Activated T-cell treated with anti-CD3 and anti-CD28 coated beads, Interleukin-2, amount 50 U/mL, for 4 hours (primary cell): ENCODE measurements around the gene OR11A1. TPM values are rescaled to one million over a fixed set of nuclear protein-coding genes. Genes with fewer than 3 reads are reported as not detected.

Experiments
- ATAC-seq, 2 donors: fragments of 200-7000 bp; cut with Tn5 transposase; one replicate each; pipeline ENCODE4 v1.10.0; 2021
- DNase-seq: peaks from one replicate; pipeline ENCODE4 v3.0.0-alpha.2; 2020
- H3K27me3 Mint-ChIP-seq: one replicate; pipeline ENCODE4 v1.8.0; 2021; ENCODE audit warnings: low read depth, mixed read lengths
- H3K36me3 Mint-ChIP-seq: one replicate; pipeline ENCODE4 v1.8.0; 2022; ENCODE audit warnings: mixed read lengths; ENCODE audit not compliant: insufficient read depth
- H3K4me1 Mint-ChIP-seq: one replicate; pipeline ENCODE4 v1.8.0; 2021; ENCODE audit warnings: low read depth, mixed read lengths
- H3K4me3 Mint-ChIP-seq: one replicate; pipeline ENCODE4 v1.8.0; 2021; ENCODE audit warnings: mild to moderate bottlenecking, moderate library complexity, mixed read lengths
- H3K9me3 Mint-ChIP-seq: one replicate; pipeline ENCODE4 v1.8.0; 2021; ENCODE audit warnings: mixed read lengths
- total RNA-seq, 3 donors: library from RNA; stranded (reverse); gene quantifications; one replicate each; pipeline ENCODE4 v1.2.1, GENCODE V29; 2021

OR11A1 gene, protein sequence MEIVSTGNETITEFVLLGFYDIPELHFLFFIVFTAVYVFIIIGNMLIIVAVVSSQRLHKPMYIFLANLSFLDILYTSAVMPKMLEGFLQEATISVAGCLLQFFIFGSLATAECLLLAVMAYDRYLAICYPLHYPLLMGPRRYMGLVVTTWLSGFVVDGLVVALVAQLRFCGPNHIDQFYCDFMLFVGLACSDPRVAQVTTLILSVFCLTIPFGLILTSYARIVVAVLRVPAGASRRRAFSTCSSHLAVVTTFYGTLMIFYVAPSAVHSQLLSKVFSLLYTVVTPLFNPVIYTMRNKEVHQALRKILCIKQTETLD
- total RNA-seq: not detected

GRCh38 chr6:29456971-29457370 lies at the start of gene OR11A1, which contains the start of gene OR2H1:
OR11A1 (minus strand) TSS chr6:29457071; CDS start chr6:29427641, 29,430 bp downstream.
OR2H1 (plus strand) TSS chr6:29457155; CDS start chr6:29461770, 4,615 bp downstream.
- no peaks in the 10 kb centered on the region for H3K36me3 Mint-ChIP-seq
- H3K27me3 Mint-ChIP-seq: peaks cover 16% of the 10 kb centered on the region
- no peak within 1 kb of the TSS for H3K4me3 Mint-ChIP-seq
- no peak for ATAC-seq
- no peak for DNase-seq
- H3K4me1 Mint-ChIP-seq: no peaks in the 10 kb centered on the region
- no peaks in the 10 kb centered on the region for H3K9me3 Mint-ChIP-seq

DNA sequence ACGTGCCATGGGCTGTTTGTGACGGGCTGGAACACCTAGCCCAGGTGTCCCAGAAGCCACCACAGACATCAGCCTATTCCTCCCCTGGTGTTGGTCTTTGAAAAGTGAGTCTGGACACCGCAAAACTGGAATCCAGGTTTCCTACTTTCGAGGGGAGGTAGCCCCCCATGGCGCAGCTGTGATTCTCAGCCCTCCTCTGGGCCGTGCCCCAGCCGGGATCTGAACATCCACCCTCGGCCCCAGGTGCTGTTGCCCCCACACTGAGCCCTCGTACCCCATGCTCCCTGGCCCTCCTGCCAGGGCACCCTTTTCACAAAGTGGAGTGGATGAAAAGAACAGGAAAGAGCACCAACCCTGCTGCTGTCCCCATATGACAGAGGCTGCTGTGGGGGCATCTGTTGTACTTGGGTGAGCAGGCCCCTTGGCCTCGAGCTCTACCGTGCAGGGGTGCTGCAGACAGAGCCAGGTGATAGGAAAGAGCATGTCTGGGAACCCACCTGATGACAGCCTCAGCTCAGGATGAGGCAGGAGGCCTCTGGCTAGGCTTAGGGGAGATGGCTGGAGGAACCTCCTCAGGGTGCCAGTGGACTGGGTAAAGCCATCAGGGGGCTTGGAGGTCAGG lies 49.7 kb upstream of the OR11A1 start:
- Mint-ChIP-seq H3K27me3 (peaks cover 14% of the 10 kb centered on the region), H3K36me3 (no peaks in the 10 kb centered on the region), H3K4me1 (no peaks in the 10 kb centered on the region), H3K9me3 (no peaks in the 10 kb centered on the region), H3K4me3 (no peak overlapping the region)
- ATAC-seq: no peak
- DNase-seq: no peak

DNA sequence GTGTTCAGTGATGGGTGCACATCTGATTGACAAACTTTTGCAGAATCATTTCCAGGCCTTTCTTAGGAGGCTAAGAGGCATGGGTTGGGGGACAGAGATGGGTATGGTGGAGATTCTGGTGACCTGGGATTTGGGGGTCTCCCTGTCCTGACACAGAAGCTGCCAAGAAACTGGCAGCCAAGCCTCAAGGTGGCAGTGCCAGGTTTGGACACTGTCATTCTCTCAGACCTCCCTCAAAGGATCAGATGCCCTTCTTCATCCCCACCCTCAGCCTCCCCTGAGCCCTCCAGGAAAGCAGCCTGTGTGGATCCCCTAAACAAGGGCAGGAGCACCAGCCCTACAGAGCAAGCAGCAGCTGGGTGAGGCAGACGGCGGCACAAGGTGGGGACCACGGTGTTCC lies 48.9 kb upstream of the OR11A1 start:
- H3K27me3 Mint-ChIP-seq: peaks cover 20% of the 10 kb centered on the region
- no peak overlapping the region for H3K4me3 Mint-ChIP-seq
- no peaks in the 10 kb centered on the region for H3K9me3 Mint-ChIP-seq
- no peaks in the 10 kb centered on the region for H3K4me1 Mint-ChIP-seq
- no peak for ATAC-seq
- no peaks in the 10 kb centered on the region for H3K36me3 Mint-ChIP-seq
- no peak for DNase-seq

- no peak for ATAC-seq
- DNase-seq: no peak
- Mint-ChIP-seq H3K4me3 (no peak overlapping the region), H3K4me1 (no peaks in the 10 kb centered on the region), H3K36me3 (no peaks in the 10 kb centered on the region), H3K27me3 (peaks cover 22% of the 10 kb centered on the region), H3K9me3 (no peaks in the 10 kb centered on the region)
Observed at GRCh38 chr6:29504961-29505360, 48.1 kb upstream of the OR11A1 start.

DNA sequence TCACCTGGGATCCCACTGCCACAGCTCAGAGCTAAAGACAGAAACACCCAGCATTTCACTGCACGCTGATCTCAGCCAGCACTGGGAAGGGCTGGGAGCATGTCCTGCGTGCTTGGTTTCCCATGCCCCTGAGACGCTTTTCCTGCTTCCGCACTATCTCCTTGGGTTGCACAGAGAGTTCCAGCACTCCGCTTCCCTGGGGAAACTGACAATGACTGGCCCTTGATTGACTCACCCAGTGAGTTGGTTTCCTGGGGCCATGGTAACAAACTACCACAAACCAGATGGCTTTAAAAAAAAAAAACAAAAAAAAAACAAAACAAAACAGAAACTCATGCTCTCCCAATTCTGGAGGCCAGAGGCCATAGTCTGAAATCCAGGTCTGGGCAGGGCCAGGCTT lies 45.7 kb upstream of the OR11A1 start:
- Mint-ChIP-seq H3K27me3 (peaks cover 29% of the 10 kb centered on the region), H3K4me1 (no peaks in the 10 kb centered on the region), H3K4me3 (no peak overlapping the region), H3K36me3 (no peaks in the 10 kb centered on the region), H3K9me3 (no peaks in the 10 kb centered on the region)
- DNase-seq: no peak
- ATAC-seq: no peak

GRCh38 chr6:29502181-29502580 lies 45.3 kb upstream of the OR11A1 start:
- Mint-ChIP-seq H3K4me1 (no peaks in the 10 kb centered on the region), H3K36me3 (no peaks in the 10 kb centered on the region), H3K27me3 (peaks cover 32% of the 10 kb centered on the region), H3K9me3 (no peaks in the 10 kb centered on the region), H3K4me3 (no peak overlapping the region)
- DNase-seq (no peak), ATAC-seq (no peak)

DNA sequence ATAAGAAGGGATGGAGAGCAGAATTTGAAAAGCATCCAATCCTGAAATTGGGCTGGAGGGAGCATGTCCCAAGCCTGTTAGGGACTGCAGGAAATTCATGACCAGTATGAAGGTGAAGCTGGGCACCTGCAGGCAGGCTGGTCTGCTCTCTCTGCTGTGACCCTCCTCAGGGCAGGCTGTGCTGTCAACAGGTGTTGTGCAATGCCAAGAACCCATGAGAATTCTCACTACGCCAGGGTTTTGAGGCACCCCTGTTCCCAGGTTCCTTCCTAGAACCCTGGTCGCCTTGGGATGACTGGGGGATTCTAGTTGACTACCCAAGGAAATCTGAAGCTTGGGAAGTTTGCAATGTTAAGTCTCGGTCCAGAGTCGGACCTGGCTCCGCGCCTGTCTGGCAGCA lies 44.2 kb upstream of the OR11A1 start:
- Mint-ChIP-seq H3K27me3 (peaks cover 32% of the 10 kb centered on the region), H3K9me3 (no peaks in the 10 kb centered on the region), H3K36me3 (no peaks in the 10 kb centered on the region), H3K4me3 (no peak overlapping the region), H3K4me1 (no peaks in the 10 kb centered on the region)
- ATAC-seq (no peak), DNase-seq (no peak)

DNA sequence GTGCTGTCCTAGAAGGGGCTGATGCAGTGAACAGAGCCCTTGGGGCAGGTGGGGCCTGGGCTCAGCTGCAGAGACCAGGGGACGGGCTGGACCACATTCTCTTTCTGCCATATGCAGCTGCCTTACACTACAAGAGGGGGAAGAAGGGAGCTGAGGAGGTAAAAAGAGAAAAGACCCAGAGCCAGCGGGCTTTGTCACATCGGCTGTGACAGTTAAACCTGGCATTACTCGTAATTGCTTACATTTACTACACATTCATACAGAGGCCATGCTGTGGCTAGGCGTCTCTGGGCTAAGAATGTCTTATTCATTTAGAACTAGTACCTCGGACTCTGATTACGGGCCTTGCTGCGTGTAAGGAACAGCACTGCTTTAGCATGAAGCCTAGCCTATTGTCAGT lies 43.7 kb upstream of the OR11A1 start:
- Mint-ChIP-seq H3K4me1 (no peaks in the 10 kb centered on the region), H3K4me3 (no peak overlapping the region), H3K9me3 (no peaks in the 10 kb centered on the region), H3K36me3 (no peaks in the 10 kb centered on the region), H3K27me3 (peaks cover 33% of the 10 kb centered on the region)
- ATAC-seq (no peak), DNase-seq (no peak)

DNA sequence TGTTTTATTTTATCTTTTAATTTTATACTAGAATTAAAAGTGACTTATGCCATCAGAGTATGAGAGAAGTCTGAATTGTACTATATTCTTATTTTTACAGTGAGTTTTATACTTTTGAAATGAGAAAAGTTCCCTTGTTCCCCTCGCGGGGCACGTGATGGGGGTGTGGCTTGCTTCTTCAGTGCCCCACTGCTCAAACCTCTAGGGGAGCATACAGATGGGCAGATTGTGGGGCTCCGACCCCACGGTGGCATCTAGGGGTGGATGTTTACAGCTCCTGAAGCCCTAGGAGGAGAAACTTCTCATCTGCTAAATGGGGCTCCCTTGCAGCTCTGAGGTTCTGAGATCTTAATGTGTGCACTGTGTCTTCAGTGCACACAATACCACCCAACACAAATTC lies 42.8 kb upstream of the OR11A1 start:
- no peak for ATAC-seq

GRCh38 chr6:29496961-29497360 lies 40.1 kb upstream of the OR11A1 start:
- DNase-seq (no peak), ATAC-seq (no peak)
- Mint-ChIP-seq H3K27me3 (peaks cover 33% of the 10 kb centered on the region), H3K9me3 (no peaks in the 10 kb centered on the region), H3K36me3 (no peaks in the 10 kb centered on the region), H3K4me1 (no peaks in the 10 kb centered on the region), H3K4me3 (no peak overlapping the region)

More for the DNA sequence above, 42.8 kb upstream of the OR11A1 start:
- H3K27me3 Mint-ChIP-seq: peaks cover 38% of the 10 kb centered on the region
- H3K9me3 Mint-ChIP-seq: no peaks in the 10 kb centered on the region
- H3K36me3 Mint-ChIP-seq: no peaks in the 10 kb centered on the region
- H3K4me1 Mint-ChIP-seq: no peaks in the 10 kb centered on the region
- H3K4me3 Mint-ChIP-seq: no peak overlapping the region
- DNase-seq: no peak

- no peaks in the 10 kb centered on the region for H3K36me3 Mint-ChIP-seq
- no peak for ATAC-seq
- H3K9me3 Mint-ChIP-seq: no peaks in the 10 kb centered on the region
- H3K4me3 Mint-ChIP-seq: no peak overlapping the region
- H3K27me3 Mint-ChIP-seq: peaks cover 21% of the 10 kb centered on the region
- no peaks in the 10 kb centered on the region for H3K4me1 Mint-ChIP-seq
- no peak for DNase-seq
Observed at GRCh38 chr6:29495571-29495970, 38.7 kb upstream of the OR11A1 start.

DNA sequence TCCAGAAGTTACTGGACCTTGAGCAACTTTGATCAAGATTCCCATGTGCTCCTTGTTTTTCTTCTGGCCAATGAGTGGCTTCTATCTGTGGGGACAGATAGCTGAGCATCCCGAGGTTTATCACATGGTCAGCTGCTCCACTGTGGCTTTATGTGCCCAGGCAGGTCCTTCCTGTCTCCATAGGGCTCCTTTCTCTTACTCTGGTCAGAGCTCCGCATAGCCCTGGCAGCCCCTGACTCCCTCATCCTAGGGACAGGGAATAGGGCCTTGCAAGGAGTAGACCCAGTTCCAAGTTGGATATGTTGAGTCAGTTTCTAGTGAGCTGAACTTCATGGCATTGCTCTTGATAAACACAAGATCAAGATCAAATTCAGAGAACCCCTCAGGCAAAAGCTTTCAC lies 37.3 kb upstream of the OR11A1 start:
- Mint-ChIP-seq H3K4me1 (no peaks in the 10 kb centered on the region), H3K36me3 (no peaks in the 10 kb centered on the region), H3K9me3 (no peaks in the 10 kb centered on the region), H3K27me3 (peaks cover 21% of the 10 kb centered on the region), H3K4me3 (no peak overlapping the region)
- DNase-seq: no peak
- no peak for ATAC-seq

DNA sequence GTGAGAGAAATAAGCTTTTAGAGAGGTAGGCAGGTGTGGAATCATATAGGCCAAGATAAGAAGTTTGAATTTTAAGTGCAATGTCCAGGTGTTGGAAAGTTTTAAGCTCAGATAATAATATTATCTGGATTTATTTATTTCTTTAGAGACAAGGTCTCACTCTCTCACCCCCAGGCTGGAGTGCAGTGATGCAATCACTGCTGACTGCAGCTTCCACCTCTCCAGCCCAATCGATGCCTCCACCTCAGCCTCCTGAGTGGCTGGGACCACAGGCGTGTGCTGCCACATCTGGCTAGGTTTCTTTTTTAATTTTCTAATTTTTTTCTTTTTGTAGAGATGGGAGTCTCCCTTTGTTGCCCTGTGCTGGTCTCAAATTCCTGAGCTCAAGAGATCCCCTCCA lies 36.4 kb upstream of the OR11A1 start:
- H3K9me3 Mint-ChIP-seq: no peaks in the 10 kb centered on the region
- peaks cover 14% of the 10 kb centered on the region for H3K27me3 Mint-ChIP-seq
- ATAC-seq: no peak
- H3K4me1 Mint-ChIP-seq: no peaks in the 10 kb centered on the region
- H3K36me3 Mint-ChIP-seq: no peaks in the 10 kb centered on the region
- H3K4me3 Mint-ChIP-seq: no peak overlapping the region
- no peak for DNase-seq

DNA sequence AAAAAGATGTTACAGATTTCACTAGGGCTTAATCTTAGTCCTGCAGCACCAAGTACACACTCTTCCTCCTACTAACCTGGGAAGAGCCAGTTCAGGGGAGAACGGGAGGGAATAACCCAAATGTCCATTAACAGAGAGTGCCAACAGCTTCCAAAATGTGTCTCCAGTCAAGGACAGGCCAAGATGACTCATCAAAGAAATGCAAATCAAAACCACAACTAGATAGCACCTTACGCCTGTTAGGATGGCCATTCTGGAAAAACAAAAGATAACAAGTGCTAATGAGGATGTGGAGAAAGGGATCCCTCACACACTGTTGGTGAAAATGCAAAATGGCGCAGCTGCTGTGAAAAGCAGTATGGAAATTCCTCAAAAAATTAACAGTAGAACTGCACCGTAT lies 34.7 kb upstream of the OR11A1 start:
- DNase-seq: no peak
- no peaks in the 10 kb centered on the region for H3K9me3 Mint-ChIP-seq
- no peaks in the 10 kb centered on the region for H3K4me1 Mint-ChIP-seq
- H3K4me3 Mint-ChIP-seq: no peak overlapping the region
- H3K36me3 Mint-ChIP-seq: no peaks in the 10 kb centered on the region
- H3K27me3 Mint-ChIP-seq: peaks cover 17% of the 10 kb centered on the region
- ATAC-seq: no peak

DNA sequence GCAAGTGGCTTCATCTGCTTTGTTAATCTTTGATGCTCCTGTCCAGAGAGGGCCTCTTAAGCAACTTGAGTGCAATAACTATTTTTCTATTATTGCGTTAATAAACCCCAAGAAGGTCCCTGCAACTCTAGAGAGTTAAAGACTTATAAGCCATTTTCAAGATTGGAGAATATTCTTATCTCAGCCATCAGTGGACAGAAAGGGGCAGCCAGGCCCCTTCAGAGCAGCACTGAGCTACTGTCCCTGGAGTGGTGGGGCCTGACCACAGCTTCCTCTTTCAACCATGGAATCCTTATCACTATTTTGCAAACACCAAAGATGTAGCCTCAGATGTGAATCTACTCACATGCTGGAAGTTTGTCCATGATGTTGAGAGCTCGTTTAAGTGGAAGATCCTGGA lies 33.7 kb upstream of the OR11A1 start:
- no peak for DNase-seq
- no peak for ATAC-seq
- H3K4me1 Mint-ChIP-seq: no peaks in the 10 kb centered on the region
- no peaks in the 10 kb centered on the region for H3K9me3 Mint-ChIP-seq
- no peak overlapping the region for H3K4me3 Mint-ChIP-seq
- peaks cover 16% of the 10 kb centered on the region for H3K27me3 Mint-ChIP-seq
- no peaks in the 10 kb centered on the region for H3K36me3 Mint-ChIP-seq
